A549 (cell line): ENCODE results near the gene C20orf96. TPM values are rescaled to one million over a fixed set of nuclear protein-coding genes. Genes with fewer than 3 reads are reported as not detected.

Experiments
- ATAC-seq, 2 experiments: fragments of 200-7000 bp in 1 of 2; fragments of >200 bp in 1 of 2; cut with Nextera tagmentation in 1 of 2; cut with Tn5 transposase in 1 of 2; 3 replicates each; pipeline versions ENCODE4 v1.8.0 to v1.9.1; 2018 to 2020; ENCODE audit warnings: mild to moderate bottlenecking in 1 of 2, moderate library complexity in 1 of 2
- CTCF ChIA-PET: fragments of 300-600 bp; sonication (Branson Sonifier 250); formaldehyde crosslinking; extraction: SDS; loops from one replicate; lab custom pipeline; 2021; ENCODE audit warnings: antibody characterized with exemption, inconsistent platforms; lab: Yijun Ruan, JAX
- POLR2A ChIA-PET: fragments of 350-600 bp; formaldehyde crosslinking; extraction: SDS; loops from one replicate; lab custom pipeline; 2021; ENCODE audit warnings: antibody characterized with exemption, inconsistent platforms; lab: Yijun Ruan, JAX
- DNase-seq, 2 experiments: peaks; one replicate each; pipeline versions ENCODE4 v3.0.0 to v3.0.0-alpha.2; 2011 to 2016; ENCODE audit warnings: low read depth in 1 of 2, low spot score in 1 of 2
- FAIRE-seq: peaks from 2 replicates; lab custom pipeline; 2011; peaks lifted over from hg19 to GRCh38; lab: Jason Lieb, UNC
- H3K27ac ChIP-seq, 2 experiments: fragments of >200 bp; sonication (Bioruptor Twin); formaldehyde crosslinking; 3 replicates each; pipeline ENCODE4 v1.5.1; 2016 to 2017
- H3K4me1 ChIP-seq: fragments of >200 bp; sonication (Bioruptor Twin); formaldehyde crosslinking; 3 replicates; pipeline ENCODE4 v1.6.1; 2016
- H3K4me2 ChIP-seq: fragments of >200 bp; sonication (Bioruptor Twin); formaldehyde crosslinking; 3 replicates; pipeline ENCODE4 v1.6.1; 2016
- H3K4me3 ChIP-seq: fragments of >200 bp; sonication (Bioruptor Twin); formaldehyde crosslinking; 3 replicates; pipeline ENCODE4 v1.5.1; 2016
- H3K9me3 ChIP-seq: fragments of >200 bp; sonication (Bioruptor Twin); formaldehyde crosslinking; 3 replicates; pipeline ENCODE4 v1.6.1; 2016
- ATOH8 ChIP-seq: fragments of 250-450 bp; sonication (Bioruptor Pico); IDR thresholded peaks from 2 replicates; pipeline ENCODE4 v1.5.0; 2020; ENCODE audit warnings: low read depth, mild to moderate bottlenecking, moderate library complexity
- CBX8 ChIP-seq: fragments of 200-600 bp; sonication (generic); IDR thresholded peaks from 2 replicates; pipeline ENCODE4 v1.6.1; 2016
- CEBPB ChIP-seq, 2 experiments: fragments of >200 bp in 1 of 2; sonication (Bioruptor Twin) in 1 of 2; formaldehyde crosslinking in 1 of 2; IDR thresholded peaks; 2 replicates each; pipeline ENCODE4 v1.6.1; 2012 to 2016
- FOXS1 ChIP-seq: fragments of 250-450 bp; sonication (Bioruptor Pico); IDR thresholded peaks from 2 replicates; pipeline ENCODE4 v1.5.0; 2020; ENCODE audit warnings: mild to moderate bottlenecking, moderate library complexity
- HDAC2 ChIP-seq: fragments of 200-600 bp; sonication (generic); IDR thresholded peaks from 2 replicates; pipeline ENCODE4 v1.6.1; 2016
- HES2 ChIP-seq: fragments of >200 bp; sonication (Bioruptor Twin); formaldehyde crosslinking; IDR thresholded peaks from 2 replicates; pipeline ENCODE4 v1.6.1; 2016
- JUNB ChIP-seq: fragments of >200 bp; sonication (Bioruptor Twin); formaldehyde crosslinking; IDR thresholded peaks from 2 replicates; pipeline ENCODE4 v1.6.1; 2016
- MAFK ChIP-seq: fragments of 450-650 bp; IDR thresholded peaks from 2 replicates; pipeline ENCODE4 v1.6.1; 2014; ENCODE audit not compliant: partially characterized antibody
- NFE2L2 ChIP-seq: fragments of 150-350 bp; conservative IDR thresholded peaks from 2 replicates; pipeline ENCODE4 v1.6.1; 2014; ENCODE audit warnings: low read length
- NPAS2 ChIP-seq: fragments of 250-450 bp; sonication (Bioruptor Pico); IDR thresholded peaks from 2 replicates; pipeline ENCODE4 v1.8.0; 2022; ENCODE audit warnings: mild to moderate bottlenecking, moderate library complexity, borderline replicate concordance
- PBX3 ChIP-seq: IDR thresholded peaks from 2 replicates; pipeline ENCODE4 v1.6.1; 2012
- PHF8 ChIP-seq: fragments of 200-600 bp; sonication (generic); IDR thresholded peaks from 2 replicates; pipeline ENCODE4 v1.6.1; 2016; ENCODE audit warnings: low read depth, mild to moderate bottlenecking, antibody characterized with exemption, moderate library complexity, borderline replicate concordance
- RAD21 ChIP-seq, 2 experiments: fragments of >200 bp in 1 of 2; sonication (Bioruptor Twin) in 1 of 2; formaldehyde crosslinking in 1 of 2; IDR thresholded peaks in 1 of 2; conservative IDR thresholded peaks in 1 of 2; 2 replicates in 1 of 2; 3 replicates in 1 of 2; pipeline ENCODE4 v1.6.1; 2012 to 2018; ENCODE audit warnings: inconsistent platforms in 1 of 2
- TP53 ChIP-seq: fragments of 250-450 bp; sonication (Bioruptor Pico); IDR thresholded peaks from 2 replicates; pipeline ENCODE4 v1.5.0; 2021; ENCODE audit warnings: mild to moderate bottlenecking, moderate library complexity
- USF2 ChIP-seq: fragments of 450-650 bp; IDR thresholded peaks from 2 replicates; pipeline ENCODE4 v1.6.1; 2014; ENCODE audit warnings: antibody characterized with exemption
- ZNF302 ChIP-seq: fragments of 250-450 bp; sonication (Bioruptor Pico); IDR thresholded peaks from 2 replicates; pipeline ENCODE4 v1.9.0; 2021; ENCODE audit warnings: inconsistent platforms, mild to moderate bottlenecking, moderate library complexity
- WGBS: methylation state at CpG from one replicate; pipeline ENCODE4 v1.1.6; 2017; ENCODE audit errors: missing lambda C conversion rate; 5-methylcytosine and 5-hydroxymethylcytosine counted together
- polyA plus RNA-seq, 4 experiments: library from polyadenylated mRNA; depleted of rRNA in 3 of 4; stranded (reverse); fragments of >200 nt; fragmentation: RNase III in 1 of 4; extraction: RNeasy Plus Mini Kit Qiagen cat#74134 plus additional on column Dnase treatment in 1 of 4; gene quantifications; 2 replicates in 3 of 4; 3 replicates in 1 of 4; pipeline ENCODE4 v1.2.3, GENCODE V29; 2011 to 2017

The C20orf96 gene
- polyA plus RNA-seq, 2 of the 4 experiments (the other 2 are of a cell fraction) = 20.9 to 23.9 TPM

GRCh38 chr20:310645-311044, 20.1 kb upstream of the C20orf96 start:
- ATAC-seq = no peak
- Histone ChIP-seq H3K4me1 (peaks cover 6% of the 10 kb centered on the region), H3K9me3 (no peaks in the 10 kb centered on the region), H3K4me2 (no peak overlapping the region)
- DNase-seq = no peak
- CTCF ChIA-PET = interaction anchor here (1.8 to 2.5 kb wide), 3 partner anchors 10 to 13 kb away, joined by 5 to 9 read pairs (median 6); no protein-coding TSS in a partner anchor
- TF ChIP-seq MAFK (no peak), CEBPB (IDR thresholded peaks at IDR 0.05) (peak in 1 of 2 experiments; percentile 45; a peak in 2 of 4 replicates), NPAS2 (CRISPR knock-in tag) (no peak)
- TF ChIP-seq, all 56 proteins: peak for 1
- WGBS = 86% methylated on average over 7 of the region's 7 CpGs
- POLR2A ChIA-PET = no interaction called here
- no peak for FAIRE-seq
- no peak overlapping the region for H3K27ac ChIP-seq
- no peak overlapping the region for H3K4me3 ChIP-seq

- TF ChIP-seq PHF8 = no peak
- no peak for TF ChIP-seq NPAS2 (CRISPR knock-in tag)
- no peak for TF ChIP-seq CBX8
- TF ChIP-seq NFE2L2 = no peak
Measured at GRCh38 chr20:309841-310644, 19.5 kb upstream of the C20orf96 start.

GRCh38 chr20:309306-309840, 18.8 kb upstream of the C20orf96 start:
- no peak overlapping the region for H3K4me3 ChIP-seq
- peak in 1 of 2 experiments; percentile 24; a peak in 2 of 6 replicates for ATAC-seq
- POLR2A ChIA-PET = interaction anchor here (0.9 kb wide), 1 partner anchor 11 kb away, joined by 3 read pairs; the partner anchor contains the start of gene ZCCHC3
- no peak for DNase-seq
- TF ChIP-seq ZNF302 (CRISPR knock-in tag) (no peak), HES2 (no peak), CEBPB (IDR thresholded peaks at IDR 0.05) (no peak), HDAC2 (no peak), TP53 (CRISPR knock-in tag) (no peak), NFE2L2 (no peak), JUNB (no peak), ATOH8 (CRISPR knock-in tag) (no peak), USF2 (no peak), FOXS1 (CRISPR knock-in tag) (no peak), PBX3 (no peak), RAD21 (conservative IDR thresholded peaks at IDR 0.05 in 1 of 2, IDR thresholded peaks at IDR 0.05 in 1 of 2) (no peak)
- TF ChIP-seq, all 56 proteins: peak for 0
- Histone ChIP-seq H3K27ac (no peak overlapping the region), H3K9me3 (no peaks in the 10 kb centered on the region), H3K4me1 (peaks cover 6% of the 10 kb centered on the region), H3K4me2 (no peak overlapping the region)
- CTCF ChIA-PET = interaction anchor here (0.6 to 2.5 kb wide), 4 partner anchors 9 to 97 kb away, joined by 4 to 9 read pairs (median 6); no protein-coding TSS in a partner anchor
- peak; percentile 32 for FAIRE-seq
- 63% methylated on average over 6 of the region's 6 CpGs for WGBS

More at GRCh38 chr20:309841-310644, 19.5 kb upstream of the C20orf96 start:
- Histone ChIP-seq H3K4me2 (no peak overlapping the region), H3K9me3 (no peaks in the 10 kb centered on the region), H3K4me1 (peaks cover 6% of the 10 kb centered on the region), H3K27ac (no peak overlapping the region), H3K4me3 (no peak overlapping the region)
- FAIRE-seq (no peak), ATAC-seq (peak in 1 of 2 experiments; percentile 81; a peak in 3 of 6 replicates), DNase-seq (peak in 1 of 2 experiments; percentile 73)
- ChIA-PET CTCF (interaction anchor here (0.6 to 2.5 kb wide), 4 partner anchors 10 to 96 kb away, joined by 4 to 9 read pairs (median 6); no protein-coding TSS in a partner anchor), POLR2A (interaction anchor here (0.9 kb wide), 1 partner anchor 12 kb away, joined by 3 read pairs; the partner anchor contains the start of gene ZCCHC3)
- WGBS = 85% methylated on average over 31 of the region's 31 CpGs
